Suppressor macrophage (primary cell): ENCODE results near the gene TNFRSF12A.
"Not testable (repeated sequence)": the region's sequence is repeated elsewhere in the genome, so short reads cannot be mapped to it uniquely, and the experiment has no call there.

Source experiments
- DNase-seq, 4 experiments: peaks; one replicate each; pipeline ENCODE4 v3.0.0-alpha.2; 2020 to 2022

TNFRSF12A gene

DNA sequence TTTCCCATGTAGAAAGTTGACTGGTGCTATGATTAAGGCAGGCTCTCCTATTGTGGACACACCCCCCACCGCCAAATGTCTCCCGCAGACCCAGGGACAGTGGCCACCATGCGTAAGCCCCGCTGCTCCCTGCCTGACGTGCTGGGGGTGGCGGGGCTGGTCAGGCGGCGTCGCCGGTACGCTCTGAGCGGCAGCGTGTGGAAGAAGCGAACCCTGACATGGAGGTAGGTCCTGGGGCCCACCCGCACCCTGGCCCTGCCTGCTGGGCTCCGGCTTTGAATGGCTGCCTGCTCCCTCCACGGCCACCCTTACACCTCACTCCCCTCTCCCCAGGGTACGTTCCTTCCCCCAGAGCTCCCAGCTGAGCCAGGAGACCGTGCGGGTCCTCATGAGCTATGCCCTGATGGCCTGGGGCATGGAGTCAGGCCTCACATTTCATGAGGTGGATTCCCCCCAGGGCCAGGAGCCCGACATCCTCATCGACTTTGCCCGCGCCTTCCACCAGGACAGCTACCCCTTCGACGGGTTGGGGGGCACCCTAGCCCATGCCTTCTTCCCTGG, 29.8 kb downstream of the TNFRSF12A start:
- no peak for DNase-seq

GRCh38 chr16:3050487-3050886, 30.3 kb downstream of the TNFRSF12A start:
- no peak for DNase-seq

- no peak for DNase-seq
Observed at GRCh38 chr16:3051009-3051408, 30.8 kb downstream of the TNFRSF12A start.

- DNase-seq, result peak in 2 of 4 experiments; percentile 52 to 53
Observed at GRCh38 chr16:3051494-3051893, 31.3 kb downstream of the TNFRSF12A start.

DNA sequence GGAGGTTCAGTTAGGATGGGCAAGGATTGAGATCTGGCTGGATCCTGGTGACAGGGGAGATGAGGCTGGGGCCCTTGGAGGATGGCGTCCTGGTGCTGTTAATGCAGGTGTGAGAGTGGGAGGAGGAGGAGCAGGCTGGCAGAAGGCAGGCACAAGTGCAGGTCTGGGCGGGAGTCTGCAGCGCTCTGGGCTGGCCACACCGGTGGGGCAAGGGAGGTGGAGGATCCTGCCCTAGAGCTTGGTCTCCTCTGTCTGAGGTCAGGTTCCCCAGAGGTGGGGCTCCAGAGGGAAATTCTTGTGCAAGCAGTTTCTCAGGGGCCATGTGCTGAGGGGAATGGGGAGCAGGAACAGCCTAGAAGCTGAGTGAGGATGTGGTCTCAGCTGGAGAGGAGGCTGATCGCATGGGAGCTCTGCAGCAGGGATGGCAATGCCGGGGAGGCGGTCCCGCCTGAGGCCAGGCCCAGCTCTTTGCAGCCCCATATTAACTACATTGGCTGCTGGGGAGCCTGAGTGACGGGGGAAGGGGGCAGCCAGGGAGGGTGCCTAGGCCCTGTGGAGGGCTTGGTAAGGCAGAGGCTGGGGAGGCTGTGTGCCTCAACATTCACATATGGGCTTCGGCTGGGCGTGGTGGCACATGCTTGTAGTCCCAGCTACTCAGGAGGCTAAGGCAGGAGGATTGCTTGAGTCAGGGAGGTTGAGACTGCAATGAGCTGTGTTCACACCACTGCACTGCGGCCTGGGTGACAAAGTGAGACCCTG, 32.6 kb downstream of the TNFRSF12A start:
- not testable (repeated sequence) for DNase-seq

GRCh38 chr16:3053330-3053710, 33.2 kb downstream of the TNFRSF12A start:
- peak in 1 of 4 experiments; percentile 36 for DNase-seq

- peak in 1 of 4 experiments; percentile 29 for DNase-seq
Observed at GRCh38 chr16:3054965-3055733, 35.0 kb downstream of the TNFRSF12A start.

GRCh38 chr16:3055734-3056115, 35.6 kb downstream of the TNFRSF12A start:
- not testable (repeated sequence) for DNase-seq

DNA sequence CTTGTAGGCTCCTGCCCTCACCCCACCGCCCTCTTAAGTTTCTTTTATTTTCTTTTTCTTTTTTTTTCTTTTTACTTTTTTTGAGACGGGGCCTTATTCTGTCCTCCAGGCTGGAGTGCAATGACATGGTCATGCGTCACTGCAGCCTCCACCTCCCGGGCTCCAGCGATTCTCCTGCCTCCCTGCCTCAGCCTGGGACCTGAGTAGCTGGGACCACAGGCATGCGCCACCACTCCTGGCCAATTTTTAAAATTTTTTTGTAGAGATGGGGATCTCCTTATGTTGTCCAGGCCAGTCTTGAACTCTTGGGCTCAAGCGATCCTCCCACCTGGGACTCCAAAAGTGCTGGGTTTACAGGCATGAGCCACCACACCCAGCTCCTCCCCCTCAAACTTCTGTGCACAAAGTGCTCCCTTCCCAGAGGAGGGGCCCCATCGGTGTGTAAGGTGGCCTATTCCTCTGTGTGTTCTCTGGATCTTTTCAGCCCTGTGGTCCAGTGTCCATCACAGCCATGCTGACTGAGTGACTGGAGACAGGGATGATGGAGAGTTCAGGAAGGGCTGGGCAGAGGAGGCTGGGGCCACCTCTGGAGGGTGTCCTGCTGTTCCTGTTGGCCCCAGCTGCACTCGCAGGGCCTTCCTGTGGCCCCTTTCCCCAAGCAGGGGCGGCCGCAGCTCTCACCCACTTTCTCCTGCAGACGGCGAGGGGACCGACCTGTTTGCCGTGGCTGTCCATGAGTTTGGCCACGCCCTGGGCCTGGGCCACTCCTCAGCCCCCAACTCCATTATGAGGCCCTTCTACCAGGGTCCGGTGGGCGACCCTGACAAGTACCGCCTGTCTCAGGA, 36.4 kb downstream of the TNFRSF12A start:
- no peak for DNase-seq

GRCh38 chr16:3057181-3058138, 37.3 kb downstream of the TNFRSF12A start:
- DNase-seq, result no peak

DNA sequence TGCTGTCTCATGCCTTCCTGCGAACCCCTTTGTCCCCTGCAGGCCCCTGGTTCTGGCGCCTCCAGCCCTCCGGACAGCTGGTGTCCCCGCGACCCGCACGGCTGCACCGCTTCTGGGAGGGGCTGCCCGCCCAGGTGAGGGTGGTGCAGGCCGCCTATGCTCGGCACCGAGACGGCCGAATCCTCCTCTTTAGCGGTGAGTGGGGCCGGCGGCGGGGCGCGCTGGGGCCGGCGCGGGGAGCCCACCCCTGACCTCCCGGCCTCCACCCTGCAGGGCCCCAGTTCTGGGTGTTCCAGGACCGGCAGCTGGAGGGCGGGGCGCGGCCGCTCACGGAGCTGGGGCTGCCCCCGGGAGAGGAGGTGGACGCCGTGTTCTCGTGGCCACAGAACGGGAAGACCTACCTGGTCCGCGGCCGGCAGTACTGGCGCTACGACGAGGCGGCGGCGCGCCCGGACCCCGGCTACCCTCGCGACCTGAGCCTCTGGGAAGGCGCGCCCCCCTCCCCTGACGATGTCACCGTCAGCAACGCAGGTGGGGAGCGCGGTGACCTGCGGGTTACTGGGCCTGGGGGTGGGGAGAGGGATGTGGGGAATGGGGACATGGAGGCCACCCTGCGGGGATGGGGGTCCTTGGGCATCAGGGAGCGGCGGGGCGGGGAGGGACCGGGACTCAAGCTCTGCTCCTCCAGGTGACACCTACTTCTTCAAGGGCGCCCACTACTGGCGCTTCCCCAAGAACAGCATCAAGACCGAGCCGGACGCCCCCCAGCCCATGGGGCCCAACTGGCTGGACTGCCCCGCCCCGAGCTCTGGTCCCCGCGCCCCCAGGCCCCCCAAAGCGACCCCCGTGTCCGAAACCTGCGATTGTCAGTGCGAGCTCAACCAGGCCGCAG, 38.2 kb downstream of the TNFRSF12A start:
- DNase-seq, result peak in 2 of 4 experiments; percentile 41 to 58

- peak; percentile 89 to 97 (median 95) for DNase-seq
Observed at GRCh38 chr16:3059041-3059722, 39.0 kb downstream of the TNFRSF12A start.

DNA sequence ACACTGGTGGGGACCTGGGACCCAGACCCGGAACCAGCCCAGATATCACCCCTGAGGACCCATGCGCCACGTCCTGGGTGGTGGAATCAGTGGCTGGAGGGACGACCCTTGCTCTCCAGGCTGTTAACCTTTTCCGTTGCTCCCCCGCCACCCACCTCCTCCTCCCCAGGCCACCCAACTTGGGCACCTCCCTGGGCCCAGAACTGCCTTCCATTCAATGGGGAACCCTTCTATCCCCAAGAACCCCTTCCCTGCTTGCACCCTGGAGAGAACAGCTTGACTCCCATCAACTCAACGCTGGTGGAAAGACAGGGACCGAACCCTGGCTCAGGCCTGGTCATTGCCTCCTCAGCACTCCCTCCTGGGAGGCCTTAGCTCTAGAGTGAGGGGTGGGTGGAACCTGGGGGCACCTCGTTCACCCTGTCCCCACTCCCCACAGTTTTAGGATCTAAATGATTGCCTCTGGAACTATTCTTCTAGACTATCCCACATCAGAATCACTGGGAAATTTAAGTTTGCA, 39.6 kb downstream of the TNFRSF12A start:
- no peak for DNase-seq

GRCh38 chr16:3060339-3061127, 40.4 kb downstream of the TNFRSF12A start:
- no peak for DNase-seq

DNA sequence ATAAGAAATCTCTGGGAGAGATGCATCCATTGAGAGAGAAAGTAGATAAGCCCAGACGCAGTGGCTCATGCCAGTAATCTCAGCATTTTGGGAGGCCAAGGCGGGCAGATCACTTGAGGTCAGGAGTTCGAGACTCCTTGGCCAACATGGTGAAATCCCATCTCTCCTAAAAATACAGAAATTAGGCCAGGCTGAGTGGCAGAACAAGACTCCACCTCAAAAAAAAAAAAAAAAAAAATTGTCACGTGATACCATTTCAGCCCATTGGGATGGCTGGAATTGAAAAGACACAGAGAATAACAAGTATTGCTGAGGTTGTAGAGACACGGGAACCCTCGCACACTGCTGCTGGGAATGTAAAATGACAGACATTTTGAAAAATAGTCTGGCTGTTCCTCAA, 42.4 kb downstream of the TNFRSF12A start:
- DNase-seq, result no peak

DNA sequence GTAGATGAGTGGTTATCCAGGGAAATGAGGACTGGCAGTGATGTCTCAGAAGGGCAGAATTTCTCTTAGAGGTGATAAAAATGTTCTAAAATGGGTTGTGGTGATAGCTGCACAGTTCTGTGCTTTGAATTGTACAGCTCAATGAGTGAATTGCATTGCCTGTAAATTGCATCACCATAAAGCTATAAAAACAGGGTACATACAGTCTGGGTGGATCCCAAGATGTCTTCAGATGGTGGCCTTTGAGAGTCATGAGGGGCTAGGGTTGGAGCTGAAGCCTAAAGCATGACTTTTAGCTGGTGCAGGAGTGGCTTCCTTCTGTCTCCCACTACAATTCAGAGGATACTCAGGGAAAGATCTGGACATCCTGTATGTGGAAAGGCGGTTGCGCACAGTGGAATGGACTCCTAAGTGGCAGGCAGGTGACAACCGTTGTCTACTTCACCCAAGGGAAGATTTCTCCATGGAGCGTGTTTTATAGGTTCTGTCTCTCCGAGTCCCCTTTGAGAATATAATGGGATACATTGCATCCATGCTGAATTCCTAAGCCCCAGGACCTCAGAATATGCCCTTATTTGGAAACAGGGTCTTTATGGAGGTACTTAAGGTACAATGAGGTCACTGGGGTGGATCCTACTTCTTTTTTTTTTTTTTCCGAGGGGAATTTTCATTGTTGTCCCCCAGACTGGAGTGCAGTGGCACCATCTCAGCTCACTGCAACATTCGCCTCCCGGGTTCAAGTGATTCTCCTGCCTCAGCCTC, 43.6 kb downstream of the TNFRSF12A start:
- no peak for DNase-seq

GRCh38 chr16:3065069-3065741, 45.0 kb downstream of the TNFRSF12A start, which contains the start of gene IL32:
TSS of gene IL32 (plus strand) at chr16:3065640. CDS start at chr16:3065812, 172 bp downstream.
- no peak for DNase-seq
